ENCODE measurements around the gene CRADD.

- no peak for TF ChIP-seq CTCF (IDR thresholded peaks at IDR 0.05)
- TF ChIP-seq EP300 (IDR thresholded peaks at IDR 0.05) = no peak
- TF ChIP-seq POLR2AphosphoS5 (IDR thresholded peaks at IDR 0.05) = no peak
Observed at GRCh38 chr12:93912086-93912733, 235.0 kb downstream of the CRADD start.
